HepG2 (cell line): Measurements from ENCODE around the gene POU2AF2. TPM values are rescaled to one million over a fixed set of nuclear protein-coding genes. Genes with fewer than 3 reads are reported as not detected.

Source experiments
- ATAC-seq: fragments of 200-7000 bp; cut with Tn5 transposase; 3 replicates; pipeline ENCODE4 v1.9.1; 2020; ENCODE audit warnings: mild to moderate bottlenecking, moderate library complexity
- BruUV-seq: library from RNA; stranded (reverse); fragments of 400-500 nt; replicated peaks from 2 replicates; lab custom pipeline; 2021; lab: Mats Ljungman, UMichigan
- CTCF ChIA-PET: fragments of 300-600 bp; formaldehyde crosslinking; extraction: SDS; loops from one replicate; lab custom pipeline; 2021; ENCODE audit warnings: low total read pairs, inconsistent platforms, low intra/inter-chr PET ratio; lab: Yijun Ruan, JAX
- POLR2A ChIA-PET: fragments of 350-600 bp; sonication (Branson Sonifier 250); formaldehyde crosslinking; loops from one replicate; lab custom pipeline; 2020; ENCODE audit warnings: antibody characterized with exemption, inconsistent platforms; lab: Yijun Ruan, JAX
- DNase-seq: peaks from one replicate; pipeline ENCODE4 v3.0.0-alpha.2; 2015; ENCODE audit warnings: low spot score
- FAIRE-seq: peaks from 3 replicates; lab custom pipeline; 2011; peaks lifted over from hg19 to GRCh38; lab: Jason Lieb, UNC
- H2AFZ ChIP-seq: one replicate; pipeline ENCODE4 v1.6.1; 2011; ENCODE audit warnings: low read length, inconsistent platforms
- H3K27ac ChIP-seq: fragments of 300-600 bp; 3 replicates; pipeline ENCODE4 v1.8.0; 2011; ENCODE audit warnings: mixed run types, mild to moderate bottlenecking, mixed read lengths, low read length, inconsistent platforms; ENCODE audit not compliant: insufficient read depth; ENCODE audit errors: extremely low read length
- H3K27me3 ChIP-seq, 2 experiments: fragments of 200-600 bp in 1 of 2; 2 replicates in 1 of 2; 3 replicates in 1 of 2; pipeline versions ENCODE4 v1.6.0 to v1.8.0; 2011; ENCODE audit warnings: low read length in 2 of 2, mild to moderate bottlenecking in 2 of 2, moderate library complexity in 2 of 2, inconsistent platforms in 1 of 2; ENCODE audit not compliant: insufficient read depth in 2 of 2, control insufficient read depth in 1 of 2
- H3K36me3 ChIP-seq, 2 experiments: fragments of 200-600 bp in 1 of 2; replicated peaks in 1 of 2; 2 replicates in 1 of 2; 3 replicates in 1 of 2; pipeline versions ENCODE4 v1.5.1 to v1.8.0; 2011; ENCODE audit warnings: low read length in 2 of 2, inconsistent platforms in 1 of 2; ENCODE audit not compliant: insufficient read depth in 2 of 2, control insufficient read depth in 1 of 2
- H3K4me1 ChIP-seq: 2 replicates; pipeline ENCODE4 v1.5.1; 2012; ENCODE audit warnings: low read length, inconsistent platforms; ENCODE audit not compliant: insufficient read depth
- H3K4me2 ChIP-seq: 2 replicates; pipeline ENCODE4 v1.6.0; 2011; ENCODE audit warnings: low read depth, low read length, inconsistent platforms
- H3K4me3 ChIP-seq, 3 experiments: fragments of 200-600 bp in 1 of 3; sonication (generic), shearing (Covaris generic) in 1 of 3; replicated peaks in 1 of 3; 2 replicates each; pipeline ENCODE4 v1.5.1; 2011 to 2016; ENCODE audit warnings: low read length in 3 of 3, inconsistent platforms in 2 of 3, low read depth in 2 of 3, mild to moderate bottlenecking in 2 of 3, control low read depth in 1 of 3, mixed read lengths in 1 of 3; ENCODE audit not compliant: insufficient read depth in 1 of 3
- H3K79me2 ChIP-seq: one replicate; pipeline ENCODE4 v1.6.1; 2011; ENCODE audit warnings: low read length, inconsistent platforms; ENCODE audit not compliant: insufficient read depth
- H3K9ac ChIP-seq: 2 replicates; pipeline ENCODE4 v1.6.0; 2011; ENCODE audit warnings: mild to moderate bottlenecking, low read depth, low read length, inconsistent platforms; ENCODE audit not compliant: insufficient read depth
- H3K9me3 ChIP-seq: 2 replicates; pipeline ENCODE4 v1.5.1; 2012; ENCODE audit warnings: mild to moderate bottlenecking, low read length
- H4K20me1 ChIP-seq: 2 replicates; pipeline ENCODE4 v1.6.0; 2011; ENCODE audit warnings: inconsistent platforms, mild to moderate bottlenecking, low read length, moderate library complexity; ENCODE audit not compliant: insufficient read depth
- DNMT1 ChIP-seq: sonication (generic); formaldehyde crosslinking; IDR thresholded peaks from 2 replicates; pipeline ENCODE4 v1.5.1; 2020; ENCODE audit warnings: mild to moderate bottlenecking, missing genetic modification reagents
- FOXO1 ChIP-seq: sonication (generic); formaldehyde crosslinking; IDR thresholded peaks from 2 replicates; pipeline ENCODE4 v1.4.0; 2020; ENCODE audit warnings: missing genetic modification reagents
- NFRKB ChIP-seq: fragments of 450-650 bp; IDR thresholded peaks from 2 replicates; pipeline ENCODE4 v1.6.1; 2017
- REST ChIP-seq, 2 experiments: IDR thresholded peaks; 2 replicates each; pipeline ENCODE4 v1.6.1; 2011 to 2012; ENCODE audit warnings: low read length in 2 of 2, borderline replicate concordance in 1 of 2, low read depth in 1 of 2, mild to moderate bottlenecking in 1 of 2, moderate library complexity in 1 of 2
- SP4 ChIP-seq: sonication (generic); formaldehyde crosslinking; IDR thresholded peaks from 2 replicates; pipeline ENCODE4 v1.8.1; 2023; ENCODE audit warnings: mild to moderate bottlenecking, missing genetic modification reagents
- THAP11 ChIP-seq: IDR thresholded peaks from 2 replicates; pipeline ENCODE4 v1.6.1; 2016; ENCODE audit warnings: missing biosample characterization, missing genetic modification reagents
- ZNF331 ChIP-seq: sonication (generic); formaldehyde crosslinking; IDR thresholded peaks from 2 replicates; pipeline ENCODE4 v1.4.0; 2020; ENCODE audit warnings: missing genetic modification reagents
- ZNF333 ChIP-seq: sonication (generic); formaldehyde crosslinking; IDR thresholded peaks from 2 replicates; pipeline ENCODE4 v1.4.0; 2020; ENCODE audit warnings: mild to moderate bottlenecking, missing genetic modification reagents, borderline replicate concordance
- ZZZ3 ChIP-seq: sonication (generic); formaldehyde crosslinking; IDR thresholded peaks from 2 replicates; pipeline ENCODE4 v1.4.0; 2020; ENCODE audit warnings: missing genetic modification reagents, mild to moderate bottlenecking, borderline replicate concordance
- WGBS: methylation state at CpG from one replicate; pipeline ENCODE4 v1.1.6; 2017; ENCODE audit warnings: low lambda C conversion rate; 5-methylcytosine and 5-hydroxymethylcytosine counted together
- in situ Hi-C: cut with HindIII; loops from 2 replicates; pipeline ENCODE4 v1.10.0; 2017; ENCODE audit warnings: low pct_unique_long_range_greater_than_20kb; ENCODE audit not compliant: extremely low pct_ligation_motif_present
- intact Hi-C: fragments of 100-400 bp; cut with micrococcal nuclease; formaldehyde crosslinking; loops from one replicate; pipeline ENCODE4 v1.10.0; 2022; ENCODE audit not compliant: unreplicated experiment
- polyA plus RNA-seq, 8 experiments: library from polyadenylated mRNA; depleted of rRNA in 3 of 8; stranded (reverse) in 7 of 8; unstranded in 1 of 8; fragments of >200 nt; fragmentation: Illumina TruSeq in 4 of 8; extraction: Trizol in 4 of 8; gene quantifications; 2 replicates each; pipeline versions ENCODE4 v1.2.1 to v1.2.3, GENCODE V29; 2011 to 2016; ENCODE audit warnings: low read depth in 4 of 8, missing spikeins in 1 of 8, mixed read lengths in 1 of 8; ENCODE audit not compliant: insufficient read depth in 1 of 8
- total RNA-seq, 5 experiments: library from RNA; depleted of rRNA; stranded (reverse); fragments of >200 nt; fragmentation: Illumina TruSeq; extraction: Trizol; gene quantifications; 2 replicates each; pipeline ENCODE4 v1.2.3, GENCODE V29; 2016; ENCODE audit warnings: low read depth in 1 of 5
- TF ChIP-seq, protein P1 (sequence below): fragments of 450-650 bp; IDR thresholded peaks from 2 replicates; pipeline ENCODE4 v1.6.1; 2016

POU2AF2 gene
- total and polyA plus RNA-seq, 2 of the 13 experiments (the other 11 are each of a cell fraction or from before 2014, with no cell fraction given) = 0.11 TPM; not detected in 1

GRCh38 chr11:111272420-111272819 lies 26.9 kb downstream of the POU2AF2 start:
- in situ Hi-C loops = no loop called here
- H3K79me2 ChIP-seq = no peaks in the 10 kb centered on the region
- intact Hi-C loops = no loop called here
- peaks cover 42% of the 10 kb centered on the region for H3K4me1 ChIP-seq
- H3K27me3 ChIP-seq = peaks cover 0 to 3% of the 10 kb centered on the region in 2 experiments; a peak in 1 of 5 replicates
- H3K36me3 ChIP-seq = no peaks in the 10 kb centered on the region
- CTCF ChIA-PET = no interaction called here
- 45% methylated on average over 3 of the region's 3 CpGs for WGBS
- H3K4me2 ChIP-seq = no peak overlapping the region
- no peak for ATAC-seq
- no peaks in the 10 kb centered on the region for H3K9me3 ChIP-seq
- no peak overlapping the region for H3K4me3 ChIP-seq
- FAIRE-seq = no peak
- H4K20me1 ChIP-seq = no peaks in the 10 kb centered on the region
- BruUV-seq = no TSS peak
- no peak for DNase-seq
- H3K9ac ChIP-seq = no peak overlapping the region
- POLR2A ChIA-PET = no interaction called here
- no peak overlapping the region for H2AFZ ChIP-seq
- TF ChIP-seq, protein P1, sequence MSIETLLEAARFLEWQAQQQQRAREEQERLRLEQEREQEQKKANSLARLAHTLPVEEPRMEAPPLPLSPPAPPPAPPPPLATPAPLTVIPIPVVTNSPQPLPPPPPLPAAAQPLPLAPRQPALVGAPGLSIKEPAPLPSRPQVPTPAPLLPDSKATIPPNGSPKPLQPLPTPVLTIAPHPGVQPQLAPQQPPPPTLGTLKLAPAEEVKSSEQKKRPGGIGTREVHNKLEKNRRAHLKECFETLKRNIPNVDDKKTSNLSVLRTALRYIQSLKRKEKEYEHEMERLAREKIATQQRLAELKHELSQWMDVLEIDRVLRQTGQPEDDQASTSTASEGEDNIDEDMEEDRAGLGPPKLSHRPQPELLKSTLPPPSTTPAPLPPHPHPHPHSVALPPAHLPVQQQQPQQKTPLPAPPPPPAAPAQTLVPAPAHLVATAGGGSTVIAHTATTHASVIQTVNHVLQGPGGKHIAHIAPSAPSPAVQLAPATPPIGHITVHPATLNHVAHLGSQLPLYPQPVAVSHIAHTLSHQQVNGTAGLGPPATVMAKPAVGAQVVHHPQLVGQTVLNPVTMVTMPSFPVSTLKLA = no peak
- no peak for TF ChIP-seq SP4 (CRISPR knock-in tag)
- TF ChIP-seq REST (IDR thresholded peaks at IDR 0.05; ENCODE audit: borderline replicate concordance in 1 of 2, low read depth in 1 of 2, low read length in 2 of 2) = no peak
- no peak for TF ChIP-seq DNMT1 (CRISPR knock-in tag)
- TF ChIP-seq ZZZ3 (CRISPR knock-in tag) = no peak
- TF ChIP-seq ZNF331 (CRISPR knock-in tag) = no peak
- TF ChIP-seq FOXO1 (CRISPR knock-in tag) = no peak
- no peak for TF ChIP-seq ZNF333 (CRISPR knock-in tag)
- no peak for TF ChIP-seq NFRKB
- TF ChIP-seq THAP11 = no peak
- no peak overlapping the region for H3K27ac ChIP-seq
